Activated gamma-delta T cell treated with anti-CD3 and anti-CD28 coated beads, Interleukin-2, amount 50 U/mL, for 16 hours (primary cell): ENCODE measurements around the gene DLG5.
A peak's percentile ranks its signal among the peaks of the same experiment; 100 is the strongest.

ENCODE experiments used
- DNase-seq: peaks from one replicate; pipeline ENCODE4 v3.0.0-alpha.2; 2020; ENCODE audit warnings: low read depth

The DLG5 gene

GRCh38 chr10:77843264-77843663, 83.3 kb downstream of the DLG5 start:
- no peak for DNase-seq

GRCh38 chr10:77842652-77843212, 83.8 kb downstream of the DLG5 start:
- DNase-seq, result no peak

- DNase-seq, result no peak
Measured at GRCh38 chr10:77841711-77842375, 84.7 kb downstream of the DLG5 start.

- no peak for DNase-seq
Measured at GRCh38 chr10:77840636-77841035, 85.9 kb downstream of the DLG5 start.

- DNase-seq, result no peak
Measured at GRCh38 chr10:77837925-77838595, 88.5 kb downstream of the DLG5 start.

GRCh38 chr10:77837248-77837924, 89.2 kb downstream of the DLG5 start:
- DNase-seq, result peak; percentile 32

GRCh38 chr10:77836299-77836820, 90.2 kb downstream of the DLG5 start:
- peak; percentile 50 for DNase-seq

- DNase-seq, result no peak
Measured at GRCh38 chr10:77835669-77836086, 90.9 kb downstream of the DLG5 start.

GRCh38 chr10:77834943-77835668, 91.4 kb downstream of the DLG5 start:
- DNase-seq, result no peak

- DNase-seq, result no peak
Measured at GRCh38 chr10:77834540-77834939, 92.0 kb downstream of the DLG5 start.

- DNase-seq, result no peak
Measured at GRCh38 chr10:77833792-77834191, 92.8 kb downstream of the DLG5 start.

- DNase-seq, result no peak
Measured at GRCh38 chr10:77833225-77833624, 93.3 kb downstream of the DLG5 start.

- DNase-seq, result peak; percentile 14
Measured at GRCh38 chr10:77832238-77832637, 94.3 kb downstream of the DLG5 start.

GRCh38 chr10:77829356-77829755, 97.2 kb downstream of the DLG5 start:
- no peak for DNase-seq

GRCh38 chr10:77828377-77828776, 98.2 kb downstream of the DLG5 start:
- no peak for DNase-seq

- no peak for DNase-seq
Measured at GRCh38 chr10:77827366-77827765, 99.2 kb downstream of the DLG5 start.

- DNase-seq, result no peak
Measured at GRCh38 chr10:77825965-77826364, 100.6 kb downstream of the DLG5 start.

- no peak for DNase-seq
Measured at GRCh38 chr10:77824908-77825307, 101.6 kb downstream of the DLG5 start.

- DNase-seq, result no peak
Measured at GRCh38 chr10:77823811-77824542, 102.6 kb downstream of the DLG5 start.

- DNase-seq, result no peak
Measured at GRCh38 chr10:77821551-77821950, 105.0 kb downstream of the DLG5 start.

- DNase-seq, result no peak
Measured at GRCh38 chr10:77821036-77821435, 105.5 kb downstream of the DLG5 start.
